8988T (cell line): ENCODE measurements around the gene STEAP2.

Experiments used
- DNase-seq: peaks from one replicate; pipeline ENCODE4 v3.0.0; 2011

STEAP2 gene

DNA sequence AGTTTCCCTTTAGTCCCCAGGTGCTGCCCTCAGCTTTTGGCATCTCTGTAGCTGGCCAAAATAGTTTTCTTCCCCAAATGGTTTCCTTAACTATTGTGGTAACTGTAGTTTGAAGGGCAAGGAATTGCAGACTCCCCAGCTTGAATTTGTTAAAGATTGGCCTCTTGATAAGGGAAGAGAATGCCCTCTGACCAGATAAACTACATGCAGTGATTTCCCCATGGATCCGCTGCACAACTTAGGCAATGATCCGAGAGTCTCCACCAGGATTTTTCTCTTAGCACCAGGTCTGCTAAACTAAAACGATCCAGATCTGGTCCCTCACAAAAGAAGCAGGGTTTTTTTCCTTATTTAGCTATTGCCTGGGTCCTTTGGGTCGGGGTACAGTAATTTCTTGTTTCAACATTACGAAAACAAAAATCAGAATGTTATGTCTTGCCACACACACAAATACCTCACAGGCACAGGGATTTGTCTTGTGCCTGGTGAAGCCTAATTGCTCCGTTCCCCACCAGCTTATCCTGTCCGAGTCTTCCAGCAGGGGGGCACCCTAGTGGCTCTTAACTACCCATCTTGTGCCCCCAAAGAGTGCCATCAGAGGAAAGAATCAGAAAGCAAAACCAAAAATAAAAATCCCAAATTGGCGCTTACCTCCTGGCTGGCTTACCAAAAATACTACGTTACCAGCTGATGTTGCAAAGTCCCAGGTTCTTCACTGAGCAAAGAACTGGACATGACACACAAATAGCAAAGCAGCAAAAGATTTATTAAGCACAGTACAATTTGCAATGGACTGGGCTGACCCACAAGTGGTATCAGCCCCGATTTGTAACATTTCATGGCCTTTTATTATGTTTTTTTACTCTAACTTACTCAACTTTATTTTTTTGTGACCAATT is 16.4 kb upstream of the STEAP2 start:
- no peak for DNase-seq

- DNase-seq = no peak
Observed at GRCh38 chr7:90201500-90202195, 9.9 kb upstream of the STEAP2 start.

GRCh38 chr7:90207956-90208355 is 3.6 kb upstream of the STEAP2 start:
- no peak for DNase-seq

DNA sequence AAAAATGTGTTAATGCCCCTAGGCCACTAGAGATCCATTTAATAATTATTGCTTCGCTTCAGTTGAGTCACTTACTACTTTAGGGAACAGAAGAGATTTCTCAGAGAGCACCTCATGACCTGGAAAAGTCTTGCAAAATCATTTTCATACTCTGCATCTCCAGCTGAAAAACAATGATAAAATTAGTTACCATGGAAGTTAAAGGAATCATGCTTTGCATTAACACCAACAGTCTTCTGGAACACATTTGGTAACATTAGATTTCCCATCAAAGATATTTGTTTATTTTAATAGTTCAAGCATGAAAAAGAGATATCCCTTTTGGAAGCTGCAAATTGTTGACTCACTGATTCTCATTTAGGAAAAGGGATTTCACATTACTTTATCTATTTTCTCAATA is 1.8 kb upstream of the STEAP2 start:
- no peak for DNase-seq

DNA sequence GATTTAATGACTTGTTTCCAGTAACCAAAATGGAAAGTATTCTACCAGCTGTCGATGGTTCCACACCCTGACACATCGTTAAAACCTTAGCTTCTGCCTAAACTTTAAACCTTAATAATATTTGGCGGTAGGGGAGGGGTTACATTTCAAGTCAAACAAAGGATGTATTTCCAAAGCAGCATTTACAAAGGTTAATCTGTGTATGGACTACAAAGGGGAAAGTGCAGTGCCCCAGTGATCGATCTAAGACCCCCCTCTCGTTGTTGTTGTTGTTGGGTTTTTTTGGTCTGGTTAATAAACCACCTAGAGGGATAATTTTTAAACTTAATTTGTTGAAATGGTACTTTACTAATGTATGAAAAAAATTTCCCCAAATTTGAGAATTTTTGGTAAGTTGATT is 1.1 kb upstream of the STEAP2 start:
- DNase-seq = no peak

- DNase-seq = no peak
Observed at GRCh38 chr7:90210981-90211380, 559 bp upstream of the STEAP2 start.

GRCh38 chr7:90212149-90212495 is 582 bp downstream of the STEAP2 start:
- no peak for DNase-seq

DNA sequence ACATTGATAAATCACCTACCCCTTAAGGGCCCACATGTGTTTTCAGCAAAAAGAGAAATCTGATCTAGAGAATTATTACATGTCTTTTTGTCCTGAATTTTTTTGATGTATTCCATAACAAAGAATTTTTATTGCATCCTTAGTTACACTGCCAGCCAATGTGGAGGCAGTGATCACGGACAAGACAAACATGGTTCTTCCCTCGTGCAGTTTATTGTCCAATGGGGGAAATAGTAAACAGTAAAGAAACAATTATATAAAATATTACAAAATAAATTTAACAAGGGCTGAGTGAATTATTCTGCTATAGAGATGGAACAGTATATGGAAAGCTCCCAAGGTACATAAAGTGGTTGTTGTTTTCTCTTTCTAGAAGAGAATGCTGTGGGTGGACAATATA is 2.0 kb downstream of the STEAP2 start:
- DNase-seq = no peak

DNA sequence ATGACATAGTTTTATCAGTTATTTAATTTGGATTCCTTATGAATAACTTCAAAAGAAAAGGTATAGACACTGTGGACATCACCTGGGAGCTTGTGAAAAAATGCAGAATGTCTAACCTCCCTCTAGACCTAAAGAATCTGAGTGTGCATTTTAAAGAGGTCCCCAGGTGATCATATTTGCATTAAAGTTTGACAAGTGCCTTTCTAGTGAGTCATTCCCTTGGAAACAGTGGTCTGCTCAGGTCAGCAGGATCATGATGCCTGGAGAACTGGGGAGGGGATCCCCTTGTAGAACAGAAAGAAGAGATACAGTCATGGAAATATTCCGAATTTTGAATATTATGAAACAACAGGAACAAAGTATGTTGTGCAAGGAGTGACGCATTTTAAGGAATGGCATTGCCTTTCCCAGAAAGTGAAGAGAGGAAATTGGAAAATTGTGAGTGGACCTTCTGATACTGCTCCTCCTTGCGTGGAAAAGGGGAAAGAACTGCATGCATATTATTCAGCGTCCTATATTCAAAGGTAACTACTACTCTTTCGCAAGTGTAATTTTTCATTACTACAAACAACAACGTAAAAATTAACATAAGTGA is 4.6 kb downstream of the STEAP2 start:
- DNase-seq = no peak

DNA sequence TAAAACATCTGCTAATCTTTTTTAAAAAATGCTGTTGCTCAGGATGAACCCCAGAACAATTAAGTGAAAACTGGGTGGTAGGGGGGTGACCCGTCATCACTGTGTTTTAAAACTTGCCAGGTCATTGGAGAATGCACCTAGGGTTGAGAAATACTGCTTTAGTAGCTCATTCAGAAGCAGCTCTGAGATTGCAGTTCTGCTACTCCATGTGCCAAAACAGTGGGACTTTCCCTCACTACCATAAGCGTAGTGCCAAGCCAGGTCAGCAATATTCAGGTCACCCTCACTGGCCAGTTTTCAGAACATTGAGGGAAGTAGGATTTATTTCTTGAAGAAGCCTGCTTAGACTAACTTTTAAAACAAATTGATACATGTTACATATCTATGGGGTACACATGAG is 5.2 kb downstream of the STEAP2 start:
- no peak for DNase-seq

DNA sequence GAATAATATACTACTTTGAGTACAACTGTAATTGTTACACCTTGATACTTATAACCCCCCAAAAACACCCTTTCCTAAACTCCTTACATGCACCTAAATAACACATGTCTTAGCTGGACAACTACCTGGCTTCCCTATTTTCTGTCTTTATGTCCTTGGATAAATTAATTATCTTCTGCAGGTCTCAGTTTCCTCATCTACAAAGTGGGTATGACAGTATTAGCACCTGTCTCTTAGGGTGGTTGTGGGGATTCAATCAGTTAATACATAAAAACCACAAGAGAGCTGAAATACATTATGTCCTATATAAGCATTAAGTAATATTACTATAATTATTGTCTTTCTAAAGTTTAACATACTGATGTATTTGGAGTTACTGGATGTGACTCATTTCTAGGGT is 10.8 kb downstream of the STEAP2 start:
- no peak for DNase-seq

GRCh38 chr7:90222811-90223725 is 11.5 kb downstream of the STEAP2 start:
- DNase-seq = no peak

GRCh38 chr7:90224195-90224594 is 12.7 kb downstream of the STEAP2 start:
- DNase-seq = no peak

DNA sequence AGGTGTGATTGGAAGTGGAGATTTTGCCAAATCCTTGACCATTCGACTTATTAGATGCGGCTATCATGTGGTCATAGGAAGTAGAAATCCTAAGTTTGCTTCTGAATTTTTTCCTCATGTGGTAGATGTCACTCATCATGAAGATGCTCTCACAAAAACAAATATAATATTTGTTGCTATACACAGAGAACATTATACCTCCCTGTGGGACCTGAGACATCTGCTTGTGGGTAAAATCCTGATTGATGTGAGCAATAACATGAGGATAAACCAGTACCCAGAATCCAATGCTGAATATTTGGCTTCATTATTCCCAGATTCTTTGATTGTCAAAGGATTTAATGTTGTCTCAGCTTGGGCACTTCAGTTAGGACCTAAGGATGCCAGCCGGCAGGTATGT is 13.6 kb downstream of the STEAP2 start:
- no peak for DNase-seq

DNA sequence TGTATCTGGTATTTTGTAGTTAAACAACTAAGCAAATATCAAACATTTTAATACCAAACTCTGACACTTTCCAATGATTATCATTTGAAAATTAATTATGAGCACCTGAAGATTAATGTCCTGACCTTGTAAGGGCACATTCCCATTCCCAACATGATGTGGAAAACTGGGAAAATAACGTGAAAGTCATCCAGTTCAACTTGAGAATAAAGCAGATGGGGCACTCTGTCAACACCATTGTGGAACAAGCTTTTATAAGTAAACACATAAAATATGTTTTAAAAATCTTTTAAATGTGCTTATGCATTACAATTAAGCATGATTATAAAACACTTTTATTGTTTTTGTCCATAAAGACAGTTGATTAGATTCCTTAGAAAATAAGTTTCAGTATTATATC is 14.1 kb downstream of the STEAP2 start:
- DNase-seq = no peak

DNA sequence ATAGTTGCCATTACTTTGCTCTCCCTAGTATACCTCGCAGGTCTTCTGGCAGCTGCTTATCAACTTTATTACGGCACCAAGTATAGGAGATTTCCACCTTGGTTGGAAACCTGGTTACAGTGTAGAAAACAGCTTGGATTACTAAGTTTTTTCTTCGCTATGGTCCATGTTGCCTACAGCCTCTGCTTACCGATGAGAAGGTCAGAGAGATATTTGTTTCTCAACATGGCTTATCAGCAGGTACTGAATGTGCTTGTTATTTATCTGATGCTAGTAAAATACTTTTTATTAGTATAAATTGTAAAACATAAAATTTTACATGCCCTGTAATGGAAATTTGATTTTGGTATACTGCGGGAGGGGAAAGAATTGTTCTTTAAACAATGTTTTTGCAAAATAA is 15.7 kb downstream of the STEAP2 start:
- no peak for DNase-seq

GRCh38 chr7:90229682-90230081 is 18.1 kb downstream of the STEAP2 start:
- DNase-seq = no peak

GRCh38 chr7:90230834-90231233 is 19.3 kb downstream of the STEAP2 start:
- DNase-seq = no peak

DNA sequence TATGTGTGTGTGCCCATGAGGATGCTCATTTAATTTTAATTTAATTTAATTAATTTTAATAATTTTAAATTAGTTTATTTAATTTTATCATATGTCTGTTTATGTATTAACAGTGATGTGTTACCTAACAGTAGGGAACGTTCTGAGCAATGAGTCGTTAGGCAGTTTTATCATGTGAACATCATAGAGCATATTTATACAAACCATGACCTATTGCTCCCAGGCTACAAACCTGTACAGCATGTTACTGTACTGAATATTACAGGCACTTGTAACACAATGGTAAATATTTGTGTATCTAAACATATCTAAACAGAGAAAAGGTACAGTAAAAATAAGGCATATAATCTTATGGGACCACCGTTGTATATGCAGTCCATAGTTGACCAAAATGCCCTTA is 19.8 kb downstream of the STEAP2 start:
- no peak for DNase-seq

DNA sequence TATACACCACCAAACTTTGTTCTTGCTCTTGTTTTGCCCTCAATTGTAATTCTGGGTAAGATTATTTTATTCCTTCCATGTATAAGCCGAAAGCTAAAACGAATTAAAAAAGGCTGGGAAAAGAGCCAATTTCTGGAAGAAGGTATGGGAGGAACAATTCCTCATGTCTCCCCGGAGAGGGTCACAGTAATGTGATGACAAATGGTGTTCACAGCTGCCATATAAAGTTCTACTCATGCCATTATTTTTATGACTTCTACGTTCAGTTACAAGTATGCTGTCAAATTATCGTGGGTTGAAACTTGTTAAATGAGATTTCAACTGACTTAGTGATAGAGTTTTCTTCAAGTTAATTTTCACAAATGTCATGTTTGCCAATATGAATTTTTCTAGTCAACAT is 20.9 kb downstream of the STEAP2 start:
- no peak for DNase-seq

DNA sequence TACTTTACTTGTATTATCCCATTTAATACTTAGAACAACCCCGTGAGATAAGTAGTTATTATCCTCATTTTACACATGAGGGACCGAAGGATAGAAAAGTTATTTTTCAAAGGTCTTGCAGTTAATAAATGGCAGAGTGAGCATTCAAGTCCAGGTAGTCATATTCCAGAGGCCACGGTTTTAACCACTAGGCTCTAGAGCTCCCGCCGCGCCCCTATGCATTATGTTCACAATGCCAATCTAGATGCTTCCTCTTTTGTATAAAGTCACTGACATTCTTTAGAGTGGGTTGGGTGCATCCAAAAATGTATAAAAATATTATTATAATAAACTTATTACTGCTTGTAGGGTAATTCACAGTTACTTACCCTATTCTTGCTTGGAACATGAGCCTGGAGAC is 22.0 kb downstream of the STEAP2 start:
- no peak for DNase-seq

- DNase-seq = no peak
Observed at GRCh38 chr7:90236721-90237289, 25.3 kb downstream of the STEAP2 start.

- no peak for DNase-seq
Observed at GRCh38 chr7:90238022-90238421, 26.5 kb downstream of the STEAP2 start.
